IMR-90 (cell line): ENCODE data around the gene LRRC37A2. TPM values are rescaled to one million over a fixed set of nuclear protein-coding genes. Genes with fewer than 3 reads are reported as not detected.

Experiments
- microRNA-seq, 2 experiments: library from miRNA; stranded (forward) in 1 of 2; unstranded in 1 of 2; fragments of 10-50 nt in 1 of 2; fragments of <30 nt in 1 of 2; gene quantifications in 1 of 2; microRNA quantifications in 1 of 2; one replicate each; pipeline versions ENCODE3 to v1.1.0; 2013 to 2020; ENCODE audit not compliant: insufficient read depth in 1 of 2, insufficient read length in 1 of 2, unreplicated experiment in 1 of 2
- polyA plus RNA-seq, 3 experiments: library from polyadenylated mRNA; depleted of rRNA; stranded (reverse); fragments of >200 nt; gene quantifications; 2 replicates each; pipeline ENCODE4 v1.2.3, GENCODE V29; 2012; ENCODE audit warnings: low replicate concordance in 1 of 3
- small RNA-seq, 5 experiments: library from RNA; depleted of rRNA; stranded (forward); fragments of <200 nt; gene quantifications; one replicate each; pipeline ENCODE3, GENCODE V24; 2012
- total RNA-seq: library from RNA; depleted of rRNA; stranded (reverse); fragments of >200 nt; gene quantifications from 2 replicates; pipeline ENCODE4 v1.2.3, GENCODE V29; 2012; rRNA removed

LRRC37A2 gene
- total and polyA plus RNA-seq, 2 of the 4 experiments (the other 2 are of a cell fraction), result 2.7 to 3.2 TPM

Small RNAs within 50 kb of the gene (microRNA-seq; reads per million reads assigned to microRNA genes)
- gene RN7SL199P (ENCODE audit: insufficient read depth, insufficient read length), result not detected

Small RNAs within 50 kb of the gene (small RNA-seq; reads per million reads assigned to genes)
- 0 reads per million in 5 experiments for gene RN7SL199P

Other genes starting within 250 kb of the LRRC37A2 start
- gene LRRC37A, start 217.3 kb upstream of the LRRC37A2 start, total RNA-seq, result 0.56 and 0.72 TPM in 2 replicates
- 0.59 and 0.91 TPM in 2 replicates for gene LRRC37A, start 217.3 kb upstream of the LRRC37A2 start, polyA plus RNA-seq (2012; rRNA removed)
- 4.8 and 5.0 TPM in 2 replicates for gene ARL17B, start 150.7 kb upstream of the LRRC37A2 start, total RNA-seq
- gene ARL17B, start 150.7 kb upstream of the LRRC37A2 start, polyA plus RNA-seq (2012; rRNA removed), result 4.6 and 6.5 TPM in 2 replicates
- gene ARL17A, start 67.2 kb downstream of the LRRC37A2 start, total RNA-seq, result 1.4 and 2.2 TPM in 2 replicates
- 7.9 and 8.5 TPM in 2 replicates for gene ARL17A, start 67.2 kb downstream of the LRRC37A2 start, polyA plus RNA-seq (2012; rRNA removed)
- gene NSF, start 78.2 kb downstream of the LRRC37A2 start, total RNA-seq, result 94.7 and 110 TPM in 2 replicates
- 31.3 and 38.9 TPM in 2 replicates for gene NSF, start 78.2 kb downstream of the LRRC37A2 start, polyA plus RNA-seq (2012; rRNA removed)